LoVo (cell line): ENCODE measurements around the gene ATP1B3.
"Not testable (repeated sequence)": the region's sequence is repeated elsewhere in the genome, so short reads cannot be mapped to it uniquely, and the experiment has no call there.

Source experiments
- DNase-seq: peaks from one replicate; pipeline ENCODE4 v3.0.0-alpha.2; 2016; ENCODE audit warnings: low spot score

Gene ATP1B3

GRCh38 chr3:141876381-141876890 lies at the start of gene ATP1B3:
Gene ATP1B3, plus strand, starts transcription at chr3:141876643. Its CDS starts 159 bp downstream, at chr3:141876802.
- peak; percentile 90 for DNase-seq

- DNase-seq, result no peak
Measured at GRCh38 chr3:141828487-141828886, 48.0 kb upstream of the ATP1B3 start.

GRCh38 chr3:141828890-141829289 lies 47.6 kb upstream of the ATP1B3 start:
- DNase-seq, result peak; percentile 33

GRCh38 chr3:141830508-141830907 lies 45.9 kb upstream of the ATP1B3 start:
- no peak for DNase-seq

GRCh38 chr3:141834292-141834691 lies 42.2 kb upstream of the ATP1B3 start:
- DNase-seq, result no peak

GRCh38 chr3:141835557-141836229 lies 40.8 kb upstream of the ATP1B3 start:
- no peak for DNase-seq

GRCh38 chr3:141839389-141839788 lies 37.1 kb upstream of the ATP1B3 start:
- DNase-seq, result no peak

GRCh38 chr3:141840737-141841544 lies 35.5 kb upstream of the ATP1B3 start:
- DNase-seq, result peak; percentile 48

GRCh38 chr3:141844108-141844507 lies 32.3 kb upstream of the ATP1B3 start:
- no peak for DNase-seq

GRCh38 chr3:141844812-141845211 lies 31.6 kb upstream of the ATP1B3 start:
- DNase-seq, result no peak

- no peak for DNase-seq
Measured at GRCh38 chr3:141845407-141846049, 30.9 kb upstream of the ATP1B3 start.

- DNase-seq, result peak; percentile 9
Measured at GRCh38 chr3:141846050-141846433, 30.4 kb upstream of the ATP1B3 start.

GRCh38 chr3:141848159-141848748 lies 28.2 kb upstream of the ATP1B3 start:
- DNase-seq, result not testable (repeated sequence)

- DNase-seq, result no peak
Measured at GRCh38 chr3:141849056-141849815, 27.2 kb upstream of the ATP1B3 start.

GRCh38 chr3:141851411-141851810 lies 25.0 kb upstream of the ATP1B3 start:
- DNase-seq, result no peak

- no peak for DNase-seq
Measured at GRCh38 chr3:141853081-141853601, 23.3 kb upstream of the ATP1B3 start.

- DNase-seq, result no peak
Measured at GRCh38 chr3:141853629-141854168, 22.7 kb upstream of the ATP1B3 start.

GRCh38 chr3:141854599-141854998 lies 21.8 kb upstream of the ATP1B3 start:
- DNase-seq, result no peak

- DNase-seq, result no peak
Measured at GRCh38 chr3:141858312-141858711, 18.1 kb upstream of the ATP1B3 start.

GRCh38 chr3:141859651-141860050 lies 16.8 kb upstream of the ATP1B3 start:
- no peak for DNase-seq

GRCh38 chr3:141860086-141860669 lies 16.3 kb upstream of the ATP1B3 start:
- no peak for DNase-seq
